ENCODE results near the gene TNNT3.
A peak's percentile ranks its signal among the peaks of the same experiment; 100 is the strongest.

Gene TNNT3

GRCh38 chr11:1927848-1928469 lies 8.5 kb downstream of the TNNT3 start:
- DNase-seq (ENCODE audit: low read depth) = no peak
- Histone ChIP-seq H3K9me3 (ENCODE audit: control insufficient read depth, low read length) (no peaks in the 10 kb centered on the region), H3K9ac (ENCODE audit: low read length) (peak overlapping the region; percentile 73), H3K27me3 (replicated peaks; ENCODE audit: control insufficient read depth, insufficient read depth, low read length) (no peaks in the 10 kb centered on the region), H3K4me1 (ENCODE audit: control insufficient read depth, insufficient read depth, low read length) (peaks cover 43% of the 10 kb centered on the region), H3K4me3 (ENCODE audit: low read length) (no peak overlapping the region), H3K36me3 (ENCODE audit: control insufficient read depth, insufficient read depth, low read length, severe bottlenecking) (no peaks in the 10 kb centered on the region)

DNA sequence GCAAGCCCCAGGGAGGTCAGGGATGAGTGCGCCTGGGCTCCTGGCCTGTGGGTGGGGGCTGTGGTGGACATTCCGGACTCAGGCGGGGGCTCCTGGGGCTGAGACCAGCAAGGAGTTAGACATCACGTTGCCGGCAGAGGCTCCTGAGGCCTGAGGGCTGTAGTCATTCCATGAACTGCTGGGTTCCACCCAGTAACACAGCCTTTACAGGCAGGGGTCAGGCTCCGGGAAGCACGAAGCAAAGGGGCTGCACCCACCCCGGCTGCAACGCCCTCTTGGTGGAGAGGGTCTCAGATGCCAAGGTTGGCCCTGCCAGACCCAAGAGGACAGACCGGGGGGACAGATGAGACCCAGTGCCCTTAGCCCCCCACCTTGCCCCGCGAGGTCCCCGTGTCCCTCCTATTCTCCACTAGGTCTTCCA lies 9.0 kb downstream of the TNNT3 start:
- H3K36me3 ChIP-seq (ENCODE audit: control insufficient read depth, insufficient read depth, low read length, severe bottlenecking) = no peaks in the 10 kb centered on the region
- H3K27me3 ChIP-seq (replicated peaks; ENCODE audit: control insufficient read depth, insufficient read depth, low read length) = no peaks in the 10 kb centered on the region
- H3K4me3 ChIP-seq (ENCODE audit: low read length) = no peak overlapping the region
- H3K9ac ChIP-seq (ENCODE audit: low read length) = peak overlapping the region; percentile 73
- no peaks in the 10 kb centered on the region for H3K9me3 ChIP-seq (ENCODE audit: control insufficient read depth, low read length)
- peaks cover 43% of the 10 kb centered on the region for H3K4me1 ChIP-seq (ENCODE audit: control insufficient read depth, insufficient read depth, low read length)
- DNase-seq (ENCODE audit: low read depth) = no peak

DNA sequence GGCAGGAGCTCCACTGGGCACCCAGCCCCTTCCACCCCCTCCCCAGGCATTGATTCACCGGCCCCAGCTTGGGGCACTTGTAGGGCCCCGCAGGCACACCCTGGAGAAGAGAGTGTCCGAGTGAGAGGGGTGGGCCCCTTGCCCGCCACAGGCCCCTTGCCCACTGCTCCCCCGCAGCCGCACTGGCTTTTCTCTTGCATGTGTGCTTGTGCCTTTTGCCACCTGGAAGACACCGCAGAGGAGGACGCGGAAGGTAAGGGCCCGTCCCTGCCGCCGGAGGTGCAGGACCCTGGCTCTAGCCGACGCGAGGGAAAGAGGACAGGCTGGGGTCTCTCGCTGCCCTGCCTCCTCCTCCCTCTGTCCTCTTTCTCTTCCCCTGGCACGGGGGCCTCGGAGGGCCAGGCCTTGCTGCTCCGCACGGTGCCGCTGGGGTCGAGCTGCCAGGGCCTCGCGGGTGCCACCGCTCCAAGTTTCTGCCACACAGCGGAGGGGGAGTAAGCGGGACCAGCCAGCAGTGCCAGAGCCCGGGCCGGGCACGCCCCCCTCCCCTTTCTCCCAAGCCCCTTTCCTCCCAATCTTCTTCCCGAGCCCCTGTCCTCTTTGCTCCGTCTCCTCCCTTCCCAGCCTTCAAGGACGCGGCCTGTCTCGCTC lies 9.5 kb downstream of the TNNT3 start:
- Histone ChIP-seq H3K27me3 (replicated peaks; ENCODE audit: control insufficient read depth, insufficient read depth, low read length) (no peaks in the 10 kb centered on the region), H3K36me3 (ENCODE audit: control insufficient read depth, insufficient read depth, low read length, severe bottlenecking) (no peaks in the 10 kb centered on the region), H3K4me1 (ENCODE audit: control insufficient read depth, insufficient read depth, low read length) (peaks cover 43% of the 10 kb centered on the region), H3K9ac (ENCODE audit: low read length) (peak overlapping the region; percentile 73), H3K9me3 (ENCODE audit: control insufficient read depth, low read length) (no peaks in the 10 kb centered on the region), H3K4me3 (ENCODE audit: low read length) (no peak overlapping the region)
- no peak for DNase-seq (ENCODE audit: low read depth)

DNA sequence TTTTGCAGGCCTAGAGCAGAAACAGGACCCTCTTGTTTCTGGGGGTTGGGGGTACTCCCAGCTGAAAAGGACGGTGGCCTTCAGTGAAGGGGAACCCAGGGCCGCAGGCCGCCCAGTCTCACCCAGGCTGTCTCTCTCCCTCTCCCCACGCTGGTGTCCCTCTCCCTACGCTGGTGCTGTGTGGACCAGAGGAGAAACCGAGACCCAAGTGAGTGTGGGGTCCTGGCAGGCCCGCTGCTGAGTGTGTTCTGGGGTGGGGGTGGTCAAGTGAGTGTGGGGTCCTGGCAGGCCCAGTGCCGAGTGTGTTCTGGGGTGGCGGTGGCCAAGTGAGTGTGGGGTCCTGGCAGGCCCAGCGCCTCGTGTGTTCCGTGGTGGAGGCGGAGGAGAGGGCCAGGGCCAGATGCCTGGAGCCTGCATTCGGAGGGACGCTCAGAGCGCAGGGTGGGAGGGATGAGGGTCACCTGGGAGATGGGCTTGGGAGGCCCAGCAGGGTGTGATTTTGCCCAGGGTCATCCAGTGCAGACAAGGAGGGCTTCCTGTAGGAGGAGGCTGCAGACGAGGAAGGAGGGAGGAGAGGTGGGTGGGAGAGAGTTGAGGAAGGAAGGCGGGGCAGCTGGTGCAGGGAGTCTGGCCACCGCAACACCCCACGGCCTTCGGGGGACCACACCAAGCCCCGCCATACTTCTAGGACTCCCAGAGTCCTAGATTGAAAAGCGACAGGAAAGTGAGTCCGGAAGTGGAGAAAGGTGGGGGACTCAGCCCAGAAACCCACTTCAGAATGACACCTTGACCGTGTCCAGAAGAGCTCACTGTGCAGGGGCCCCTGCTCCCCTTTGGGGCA lies 10.3 kb downstream of the TNNT3 start:
- Histone ChIP-seq H3K36me3 (ENCODE audit: control insufficient read depth, insufficient read depth, low read length, severe bottlenecking) (no peaks in the 10 kb centered on the region), H3K9me3 (ENCODE audit: control insufficient read depth, low read length) (no peaks in the 10 kb centered on the region), H3K4me1 (ENCODE audit: control insufficient read depth, insufficient read depth, low read length) (peaks cover 43% of the 10 kb centered on the region), H3K27me3 (replicated peaks; ENCODE audit: control insufficient read depth, insufficient read depth, low read length) (no peaks in the 10 kb centered on the region), H3K4me3 (ENCODE audit: low read length) (no peak overlapping the region), H3K9ac (ENCODE audit: low read length) (peak overlapping the region; percentile 72)
- DNase-seq (ENCODE audit: low read depth) = no peak

GRCh38 chr11:1930462-1930830 lies 10.9 kb downstream of the TNNT3 start:
- H3K4me1 ChIP-seq (ENCODE audit: control insufficient read depth, insufficient read depth, low read length) = peaks cover 43% of the 10 kb centered on the region
- no peak overlapping the region for H3K4me3 ChIP-seq (ENCODE audit: low read length)
- H3K27me3 ChIP-seq (replicated peaks; ENCODE audit: control insufficient read depth, insufficient read depth, low read length) = no peaks in the 10 kb centered on the region
- no peak for DNase-seq (ENCODE audit: low read depth)
- no peaks in the 10 kb centered on the region for H3K9me3 ChIP-seq (ENCODE audit: control insufficient read depth, low read length)
- H3K36me3 ChIP-seq (ENCODE audit: control insufficient read depth, insufficient read depth, low read length, severe bottlenecking) = no peaks in the 10 kb centered on the region
- H3K9ac ChIP-seq (ENCODE audit: low read length) = peak overlapping the region; percentile 72

GRCh38 chr11:1931341-1932104 lies 12.0 kb downstream of the TNNT3 start:
- H3K27me3 ChIP-seq (replicated peaks; ENCODE audit: control insufficient read depth, insufficient read depth, low read length) = no peaks in the 10 kb centered on the region
- H3K36me3 ChIP-seq (ENCODE audit: control insufficient read depth, insufficient read depth, low read length, severe bottlenecking) = no peaks in the 10 kb centered on the region
- H3K4me1 ChIP-seq (ENCODE audit: control insufficient read depth, insufficient read depth, low read length) = peaks cover 43% of the 10 kb centered on the region
- peak overlapping the region; percentile 46 for H3K4me3 ChIP-seq (ENCODE audit: low read length)
- H3K9ac ChIP-seq (ENCODE audit: low read length) = peak overlapping the region; percentile 72
- peak; percentile 44 for DNase-seq (ENCODE audit: low read depth)
- H3K9me3 ChIP-seq (ENCODE audit: control insufficient read depth, low read length) = no peaks in the 10 kb centered on the region

DNA sequence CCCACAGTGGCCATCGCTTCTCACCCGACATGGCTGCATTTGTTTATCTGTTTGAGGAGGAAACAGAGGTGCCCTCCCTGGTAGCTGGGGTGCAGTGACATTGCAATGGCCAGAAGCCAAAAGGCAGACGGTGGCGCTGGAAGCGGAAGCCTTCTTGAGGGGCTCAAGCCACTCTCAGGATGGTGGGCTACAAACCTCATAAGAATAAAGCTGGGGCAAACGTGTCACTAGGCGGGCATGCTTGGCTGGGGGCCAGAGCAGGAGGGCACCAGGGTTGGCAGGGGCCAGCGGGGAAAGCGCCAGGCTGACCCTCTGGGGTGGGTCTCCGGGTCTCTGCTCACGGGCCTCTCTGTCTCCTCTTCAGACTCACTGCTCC lies 12.6 kb downstream of the TNNT3 start:
- H3K27me3 ChIP-seq (replicated peaks; ENCODE audit: control insufficient read depth, insufficient read depth, low read length) = no peaks in the 10 kb centered on the region
- H3K9ac ChIP-seq (ENCODE audit: low read length) = peak overlapping the region; percentile 72
- H3K36me3 ChIP-seq (ENCODE audit: control insufficient read depth, insufficient read depth, low read length, severe bottlenecking) = no peaks in the 10 kb centered on the region
- DNase-seq (ENCODE audit: low read depth) = no peak
- no peaks in the 10 kb centered on the region for H3K9me3 ChIP-seq (ENCODE audit: control insufficient read depth, low read length)
- H3K4me3 ChIP-seq (ENCODE audit: low read length) = peak overlapping the region; percentile 46
- peaks cover 39% of the 10 kb centered on the region for H3K4me1 ChIP-seq (ENCODE audit: control insufficient read depth, insufficient read depth, low read length)

DNA sequence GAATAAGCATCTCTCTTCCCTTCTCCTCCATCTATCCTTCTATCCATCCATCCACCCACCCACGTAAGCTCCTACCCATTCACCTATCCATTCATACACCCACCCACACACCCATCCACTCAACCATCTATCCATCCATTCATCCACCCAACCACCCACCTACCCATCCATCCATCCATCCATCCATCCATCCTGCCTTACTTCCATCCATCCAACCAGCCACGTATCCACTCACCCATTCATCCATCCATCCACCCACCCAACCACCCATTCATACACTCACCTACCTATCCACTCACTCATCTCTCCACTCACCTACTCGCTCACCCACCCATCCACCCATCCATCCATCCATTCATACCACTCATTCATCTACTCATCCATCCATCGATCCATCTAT lies 13.2 kb downstream of the TNNT3 start:
- Histone ChIP-seq H3K4me1 (ENCODE audit: control insufficient read depth, insufficient read depth, low read length) (peaks cover 34% of the 10 kb centered on the region), H3K9ac (ENCODE audit: low read length) (no peak overlapping the region)
- DNase-seq (ENCODE audit: low read depth) = no peak

GRCh38 chr11:1933416-1934334 lies 14.2 kb downstream of the TNNT3 start:
- Histone ChIP-seq H3K36me3 (ENCODE audit: control insufficient read depth, insufficient read depth, low read length, severe bottlenecking) (no peaks in the 10 kb centered on the region), H3K4me3 (ENCODE audit: low read length) (no peak overlapping the region), H3K4me1 (ENCODE audit: control insufficient read depth, insufficient read depth, low read length) (peaks cover 27% of the 10 kb centered on the region), H3K27me3 (replicated peaks; ENCODE audit: control insufficient read depth, insufficient read depth, low read length) (no peaks in the 10 kb centered on the region), H3K9me3 (ENCODE audit: control insufficient read depth, low read length) (no peaks in the 10 kb centered on the region), H3K9ac (ENCODE audit: low read length) (no peak overlapping the region)
- no peak for DNase-seq (ENCODE audit: low read depth)

More for the DNA sequence above, 13.2 kb downstream of the TNNT3 start:
- Histone ChIP-seq H3K36me3 (ENCODE audit: control insufficient read depth, insufficient read depth, low read length, severe bottlenecking) (no peaks in the 10 kb centered on the region), H3K4me3 (ENCODE audit: low read length) (no peak overlapping the region), H3K9me3 (ENCODE audit: control insufficient read depth, low read length) (no peaks in the 10 kb centered on the region), H3K27me3 (replicated peaks; ENCODE audit: control insufficient read depth, insufficient read depth, low read length) (no peaks in the 10 kb centered on the region)

- no peak overlapping the region for H3K9ac ChIP-seq (ENCODE audit: low read length)
- DNase-seq (ENCODE audit: low read depth) = no peak
Measured at GRCh38 chr11:1934335-1935155, 15.0 kb downstream of the TNNT3 start.

More at GRCh38 chr11:1934335-1935155, 15.0 kb downstream of the TNNT3 start:
- Histone ChIP-seq H3K4me3 (ENCODE audit: low read length) (no peak overlapping the region), H3K4me1 (ENCODE audit: control insufficient read depth, insufficient read depth, low read length) (peaks cover 27% of the 10 kb centered on the region), H3K9me3 (ENCODE audit: control insufficient read depth, low read length) (no peaks in the 10 kb centered on the region), H3K36me3 (ENCODE audit: control insufficient read depth, insufficient read depth, low read length, severe bottlenecking) (no peaks in the 10 kb centered on the region), H3K27me3 (replicated peaks; ENCODE audit: control insufficient read depth, insufficient read depth, low read length) (no peaks in the 10 kb centered on the region)

Data from adipocyte (in vitro differentiated cells).